Thoracic aorta (tissue), 2 donors: ENCODE results near the gene SDK2. TPM values are rescaled to one million over a fixed set of nuclear protein-coding genes. Genes with fewer than 3 reads are reported as not detected.

Source experiments
- ATAC-seq: fragments of 150-250 bp; one replicate; pipeline ENCODE4 v1.8.0; 2017; ENCODE audit warnings: low read depth; ENCODE audit not compliant: insufficient number of reproducible peaks, low FRiP score
- DNase-seq: peaks from one replicate; pipeline ENCODE4 v3.0.0-alpha.2; 2020; ENCODE audit warnings: low spot score
- H3K27ac ChIP-seq, 2 donors: fragments of 200-600 bp; sonication (generic); 1 replicate in 1 of 2; 2 replicates in 1 of 2; pipeline ENCODE4 v1.5.1; 2016; ENCODE audit warnings: mild to moderate bottlenecking in 2 of 2, moderate library complexity in 2 of 2
- H3K27me3 ChIP-seq: fragments of 200-600 bp; sonication (generic); replicated peaks from 2 replicates; pipeline ENCODE4 v1.6.0; 2016; ENCODE audit warnings: mild to moderate bottlenecking; ENCODE audit not compliant: insufficient read depth
- H3K36me3 ChIP-seq: fragments of 200-600 bp; sonication (generic); one replicate; pipeline ENCODE4 v1.5.1; 2016
- H3K4me1 ChIP-seq, 2 donors: fragments of 200-600 bp; sonication (generic); 1 replicate in 1 of 2; 2 replicates in 1 of 2; pipeline versions ENCODE4 v1.5.1 to v1.6.0; 2016; ENCODE audit warnings: low read depth in 2 of 2, mild to moderate bottlenecking in 1 of 2; ENCODE audit not compliant: control insufficient read depth in 1 of 2
- H3K4me3 ChIP-seq: fragments of 200-600 bp; sonication (generic); 2 replicates; pipeline ENCODE4 v1.5.1; 2016; ENCODE audit warnings: mild to moderate bottlenecking
- H3K9me3 ChIP-seq: fragments of 200-600 bp; sonication (generic); 2 replicates; pipeline ENCODE4 v1.5.1; 2016
- total RNA-seq, 2 donors: library from RNA; depleted of rRNA; stranded (reverse); fragments of >200 nt; gene quantifications; one replicate each; pipeline versions ENCODE4 v1.1.0 to v1.2.3, GENCODE V29; 2016
- TF ChIP-seq, protein P1 (sequence below): fragments of 200-600 bp; sonication (generic); IDR thresholded peaks from one replicate; pipeline ENCODE4 v1.5.1; 2019; ENCODE audit warnings: antibody characterized with exemption

SDK2 gene
- total RNA-seq, 2 donors from 2014 or later = 6.0 to 8.9 TPM

- Histone ChIP-seq H3K27me3 (no peaks in the 10 kb centered on the region), H3K4me1 (no peaks in the 10 kb centered on the region), H3K4me3 (no peak overlapping the region), H3K27ac (no peak overlapping the region), H3K36me3 (no peaks in the 10 kb centered on the region), H3K9me3 (no peaks in the 10 kb centered on the region)
- TF ChIP-seq, protein P1, sequence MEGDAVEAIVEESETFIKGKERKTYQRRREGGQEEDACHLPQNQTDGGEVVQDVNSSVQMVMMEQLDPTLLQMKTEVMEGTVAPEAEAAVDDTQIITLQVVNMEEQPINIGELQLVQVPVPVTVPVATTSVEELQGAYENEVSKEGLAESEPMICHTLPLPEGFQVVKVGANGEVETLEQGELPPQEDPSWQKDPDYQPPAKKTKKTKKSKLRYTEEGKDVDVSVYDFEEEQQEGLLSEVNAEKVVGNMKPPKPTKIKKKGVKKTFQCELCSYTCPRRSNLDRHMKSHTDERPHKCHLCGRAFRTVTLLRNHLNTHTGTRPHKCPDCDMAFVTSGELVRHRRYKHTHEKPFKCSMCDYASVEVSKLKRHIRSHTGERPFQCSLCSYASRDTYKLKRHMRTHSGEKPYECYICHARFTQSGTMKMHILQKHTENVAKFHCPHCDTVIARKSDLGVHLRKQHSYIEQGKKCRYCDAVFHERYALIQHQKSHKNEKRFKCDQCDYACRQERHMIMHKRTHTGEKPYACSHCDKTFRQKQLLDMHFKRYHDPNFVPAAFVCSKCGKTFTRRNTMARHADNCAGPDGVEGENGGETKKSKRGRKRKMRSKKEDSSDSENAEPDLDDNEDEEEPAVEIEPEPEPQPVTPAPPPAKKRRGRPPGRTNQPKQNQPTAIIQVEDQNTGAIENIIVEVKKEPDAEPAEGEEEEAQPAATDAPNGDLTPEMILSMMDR = no peak
- ATAC-seq (no peak), DNase-seq (no peak)
Observed at GRCh38 chr17:73584987-73585386, 59.3 kb downstream of the SDK2 start.

DNA sequence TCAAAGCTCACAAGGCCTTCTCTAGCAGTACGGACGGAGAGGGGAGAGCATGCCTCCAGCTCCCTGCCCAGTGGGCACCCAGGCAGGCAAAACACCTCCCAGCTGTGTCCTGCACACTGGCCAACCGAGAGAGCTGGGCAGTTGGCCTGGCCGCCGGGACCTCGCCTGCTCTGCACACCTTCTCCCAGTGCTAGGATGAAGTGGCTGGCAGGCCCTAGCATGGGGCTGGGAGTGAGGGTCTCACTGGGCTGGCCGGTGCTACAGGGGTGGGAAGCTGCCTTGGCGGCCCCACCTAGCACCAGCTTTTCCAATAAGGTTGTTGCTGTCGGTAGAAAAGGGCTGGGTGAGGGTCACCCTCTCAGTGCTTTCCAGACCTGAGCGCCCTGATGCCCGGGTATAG is 60.2 kb downstream of the SDK2 start:
- DNase-seq = no peak
- H3K4me1 ChIP-seq = no peaks in the 10 kb centered on the region
- no peaks in the 10 kb centered on the region for H3K27me3 ChIP-seq

GRCh38 chr17:73582821-73583220 is 61.4 kb downstream of the SDK2 start:
- H3K27me3 ChIP-seq = no peaks in the 10 kb centered on the region
- no peaks in the 10 kb centered on the region for H3K9me3 ChIP-seq
- no peaks in the 10 kb centered on the region for H3K36me3 ChIP-seq
- DNase-seq (no peak), ATAC-seq (no peak)
- no peak overlapping the region for H3K4me3 ChIP-seq
- H3K27ac ChIP-seq = no peak overlapping the region
- TF ChIP-seq, protein P1 = no peak
- no peaks in the 10 kb centered on the region for H3K4me1 ChIP-seq

More for the DNA sequence above, 60.2 kb downstream of the SDK2 start:
- Histone ChIP-seq H3K36me3 (no peaks in the 10 kb centered on the region), H3K9me3 (no peaks in the 10 kb centered on the region), H3K4me3 (no peak overlapping the region), H3K27ac (no peak overlapping the region)
- TF ChIP-seq, protein P1 = no peak
- ATAC-seq = no peak

DNA sequence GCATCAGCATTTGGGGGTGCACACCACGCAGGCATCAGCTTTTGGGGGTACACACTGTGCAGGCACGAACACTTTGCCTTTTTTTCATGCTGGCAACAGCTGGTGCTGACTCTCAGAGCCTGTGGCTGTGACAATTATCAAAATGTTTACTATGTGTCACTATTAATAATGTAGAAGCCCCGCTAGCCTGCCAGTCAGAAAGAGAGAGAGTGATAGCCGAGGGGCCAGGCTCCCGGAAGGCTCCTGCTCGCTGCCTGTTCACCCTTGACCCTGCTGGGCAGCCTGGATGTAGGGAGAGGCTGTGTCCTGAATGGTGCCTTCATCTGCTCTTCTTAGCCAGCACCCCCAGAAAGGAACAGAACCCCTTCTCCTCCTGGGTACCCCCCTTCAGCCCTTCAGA is 61.9 kb downstream of the SDK2 start:
- H3K27me3 ChIP-seq = no peaks in the 10 kb centered on the region
- H3K4me3 ChIP-seq = no peak overlapping the region
- TF ChIP-seq, protein P1 = no peak
- no peak overlapping the region for H3K27ac ChIP-seq
- no peaks in the 10 kb centered on the region for H3K4me1 ChIP-seq
- ATAC-seq (no peak), DNase-seq (no peak)
- H3K36me3 ChIP-seq = no peaks in the 10 kb centered on the region
- no peaks in the 10 kb centered on the region for H3K9me3 ChIP-seq

GRCh38 chr17:73581379-73581778 is 62.9 kb downstream of the SDK2 start:
- no peak overlapping the region for H3K27ac ChIP-seq
- DNase-seq = no peak
- H3K36me3 ChIP-seq = no peaks in the 10 kb centered on the region
- no peak for ATAC-seq
- H3K9me3 ChIP-seq = no peaks in the 10 kb centered on the region
- no peaks in the 10 kb centered on the region for H3K27me3 ChIP-seq
- TF ChIP-seq, protein P1 = no peak
- no peak overlapping the region for H3K4me3 ChIP-seq
- no peaks in the 10 kb centered on the region for H3K4me1 ChIP-seq
